ENCODE results near the gene E2F8.

E2F8 gene

GRCh38 chr11:19218216-19218615 is 22.5 kb downstream of the E2F8 start:
- DNase-seq: no peak

- DNase-seq: no peak
Observed at GRCh38 chr11:19216709-19217374, 23.9 kb downstream of the E2F8 start.

- no peak for DNase-seq
Observed at GRCh38 chr11:19216021-19216420, 24.7 kb downstream of the E2F8 start.

GRCh38 chr11:19209617-19210370 is 31.0 kb downstream of the E2F8 start:
- DNase-seq: no peak

GRCh38 chr11:19208959-19209546 is 31.7 kb downstream of the E2F8 start:
- DNase-seq: no peak

GRCh38 chr11:19208181-19208580 is 32.6 kb downstream of the E2F8 start:
- no peak for DNase-seq

- no peak for DNase-seq
Observed at GRCh38 chr11:19204836-19205235, 35.9 kb downstream of the E2F8 start.

GRCh38 chr11:19201737-19202605 is 38.8 kb downstream of the E2F8 start, which contains the start of gene CSRP3:
Gene CSRP3, minus strand, starts transcription at chr11:19201983. Its CDS starts 9,535 bp downstream, at chr11:19192448.
- no peak for DNase-seq

- no peak for DNase-seq
Observed at GRCh38 chr11:19200410-19201201, 40.1 kb downstream of the E2F8 start.

GRCh38 chr11:19199771-19200170 is 41.0 kb downstream of the E2F8 start:
- DNase-seq: no peak

GRCh38 chr11:19199048-19199447 is 41.7 kb downstream of the E2F8 start:
- no peak for DNase-seq

- DNase-seq: no peak
Observed at GRCh38 chr11:19196432-19196831, 44.3 kb downstream of the E2F8 start.

- DNase-seq: no peak
Observed at GRCh38 chr11:19194620-19195308, 46.0 kb downstream of the E2F8 start.

- no peak for DNase-seq
Observed at GRCh38 chr11:19193916-19194315, 46.8 kb downstream of the E2F8 start.

GRCh38 chr11:19191530-19192169 is 49.1 kb downstream of the E2F8 start:
- DNase-seq: no peak

GRCh38 chr11:19187833-19188258 is 52.9 kb downstream of the E2F8 start:
- DNase-seq: no peak

GRCh38 chr11:19187114-19187832 is 53.5 kb downstream of the E2F8 start:
- no peak for DNase-seq

- DNase-seq: no peak
Observed at GRCh38 chr11:19185516-19186052, 55.2 kb downstream of the E2F8 start.

- no peak for DNase-seq
Observed at GRCh38 chr11:19185036-19185435, 55.7 kb downstream of the E2F8 start.

GRCh38 chr11:19183646-19184045 is 57.1 kb downstream of the E2F8 start:
- DNase-seq: no peak
